ACC112 (cell line): ENCODE results near the gene FBLN2.

Experiments used
- H2AFZ ChIP-seq: fragments of 200-600 bp; sonication (generic); one replicate; pipeline ENCODE4 v1.6.0; 2017; ENCODE audit warnings: antibody characterized with exemption, low read length; ENCODE audit not compliant: unreplicated experiment
- H3K27ac ChIP-seq: fragments of 200-600 bp; sonication (generic); 2 replicates; pipeline ENCODE4 v1.5.1; 2014; ENCODE audit warnings: low read depth, mild to moderate bottlenecking, antibody characterized with exemption, low read length, moderate library complexity
- H3K27me3 ChIP-seq: fragments of 200-600 bp; sonication (generic); 2 replicates; pipeline ENCODE4 v1.6.1; 2014; ENCODE audit warnings: mild to moderate bottlenecking, antibody characterized with exemption, low read length, moderate library complexity, mixed read lengths; ENCODE audit not compliant: insufficient read depth
- H3K36me3 ChIP-seq: fragments of 200-600 bp; sonication (generic); 2 replicates; pipeline ENCODE4 v1.6.1; 2016; ENCODE audit warnings: mild to moderate bottlenecking, antibody characterized with exemption, low read length, moderate library complexity, mixed read lengths; ENCODE audit not compliant: insufficient read depth
- H3K4me1 ChIP-seq: fragments of 200-600 bp; sonication (generic); one replicate; pipeline ENCODE4 v1.6.1; 2016; ENCODE audit warnings: low read length, mixed read lengths; ENCODE audit not compliant: insufficient read depth, unreplicated experiment, control insufficient read depth
- H3K4me3 ChIP-seq: fragments of 200-600 bp; sonication (generic); 2 replicates; pipeline ENCODE4 v1.5.1; 2014; ENCODE audit warnings: mild to moderate bottlenecking, low read depth, low read length
- H3K79me2 ChIP-seq: fragments of 200-600 bp; sonication (generic); one replicate; pipeline ENCODE4 v1.6.0; 2016; ENCODE audit warnings: low read length; ENCODE audit not compliant: control insufficient read depth, unreplicated experiment, insufficient read depth

FBLN2 gene

DNA sequence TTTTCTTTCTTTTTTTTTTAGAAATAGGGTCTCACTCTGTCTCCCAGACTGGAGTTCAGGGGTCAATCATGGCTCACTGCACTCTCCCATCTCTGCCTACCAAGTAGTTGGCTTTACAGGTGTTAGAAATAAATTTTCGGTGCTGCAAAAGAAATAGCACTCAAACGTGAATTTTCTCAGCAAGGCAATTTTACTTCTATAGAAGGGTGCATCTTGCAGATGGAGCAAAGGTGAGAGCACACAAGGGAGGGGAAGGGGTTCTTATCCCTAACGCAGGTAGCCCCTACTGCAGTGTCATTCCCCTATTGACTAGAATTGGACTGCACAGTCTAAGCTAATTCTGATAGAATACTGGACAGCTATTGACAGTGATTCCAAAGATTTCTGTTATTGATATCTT lies 6.8 kb upstream of the FBLN2 start:
- H3K79me2 ChIP-seq = no peaks in the 10 kb centered on the region
- H3K27me3 ChIP-seq = no peaks in the 10 kb centered on the region
- no peaks in the 10 kb centered on the region for H3K36me3 ChIP-seq
- peaks cover 75% of the 10 kb centered on the region for H3K4me1 ChIP-seq
- no peak overlapping the region for H2AFZ ChIP-seq
- H3K27ac ChIP-seq = no peak overlapping the region
- no peak overlapping the region for H3K4me3 ChIP-seq

DNA sequence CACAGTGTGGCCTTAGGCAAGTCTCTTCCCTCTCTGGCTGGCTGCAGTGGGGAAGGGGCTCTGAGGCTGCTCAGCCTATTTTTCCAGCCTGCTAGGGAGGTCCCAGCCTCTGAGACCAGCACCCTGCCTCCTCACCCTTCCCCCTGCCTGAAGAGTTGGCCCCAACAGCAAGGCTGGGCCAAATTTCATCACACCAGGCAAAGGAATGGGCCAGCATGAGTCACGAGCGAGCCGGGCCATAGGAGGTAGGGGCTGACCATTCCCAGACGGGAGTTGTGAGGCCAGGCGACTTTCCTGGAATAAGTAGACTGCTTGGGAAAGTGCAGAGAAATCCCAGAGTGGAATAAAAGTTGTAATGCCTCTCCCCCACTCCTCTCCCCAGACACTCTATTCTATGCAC lies 5.7 kb upstream of the FBLN2 start:
- Histone ChIP-seq H3K79me2 (no peaks in the 10 kb centered on the region), H3K27ac (peak overlapping the region; percentile 69), H3K27me3 (no peaks in the 10 kb centered on the region), H3K4me1 (peaks cover 75% of the 10 kb centered on the region), H2AFZ (no peak overlapping the region), H3K36me3 (no peaks in the 10 kb centered on the region), H3K4me3 (no peak overlapping the region)

- Histone ChIP-seq H3K79me2 (no peaks in the 10 kb centered on the region), H3K36me3 (no peaks in the 10 kb centered on the region), H3K4me3 (no peak overlapping the region), H2AFZ (no peak overlapping the region), H3K27me3 (no peaks in the 10 kb centered on the region), H3K4me1 (peaks cover 69% of the 10 kb centered on the region), H3K27ac (no peak overlapping the region)
Observed at GRCh38 chr3:13544293-13544831, 4.6 kb upstream of the FBLN2 start.

- H2AFZ ChIP-seq = no peak overlapping the region
- no peaks in the 10 kb centered on the region for H3K79me2 ChIP-seq
- peaks cover 61% of the 10 kb centered on the region for H3K4me1 ChIP-seq
- H3K27ac ChIP-seq = no peak overlapping the region
- no peaks in the 10 kb centered on the region for H3K36me3 ChIP-seq
- H3K4me3 ChIP-seq = no peak overlapping the region
- no peaks in the 10 kb centered on the region for H3K27me3 ChIP-seq
Observed at GRCh38 chr3:13544951-13545651, 3.8 kb upstream of the FBLN2 start.

DNA sequence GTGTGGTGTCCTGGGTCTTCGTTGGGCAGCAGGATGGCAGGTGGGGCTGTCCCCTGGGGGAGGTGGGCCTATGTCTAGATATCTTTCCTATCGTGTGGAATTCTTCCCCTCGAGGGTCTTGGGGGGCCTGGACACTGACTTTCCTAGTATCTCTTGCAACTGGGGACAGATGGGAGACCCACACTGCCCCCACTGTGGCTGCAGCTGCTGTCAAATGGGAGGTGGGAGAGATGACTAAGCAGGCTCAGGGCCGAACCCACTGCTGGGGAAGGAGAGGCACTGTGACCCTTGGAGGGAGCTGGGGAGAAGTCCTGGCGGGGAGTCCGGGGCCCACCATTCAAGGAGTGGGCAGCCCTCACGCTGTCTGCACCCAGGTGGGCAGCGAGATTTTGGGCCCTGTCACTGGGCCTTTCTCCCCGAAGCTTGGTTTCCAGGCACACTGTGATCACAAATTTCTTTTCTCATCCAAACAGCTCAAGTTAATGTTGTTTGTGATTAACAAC lies 2.9 kb upstream of the FBLN2 start:
- Histone ChIP-seq H3K36me3 (no peaks in the 10 kb centered on the region), H3K27ac (peak overlapping the region; percentile 8; the same call in 1 of the 2 replicates), H2AFZ (no peak overlapping the region), H3K4me1 (peaks cover 56% of the 10 kb centered on the region), H3K79me2 (no peaks in the 10 kb centered on the region), H3K4me3 (no peak overlapping the region), H3K27me3 (no peaks in the 10 kb centered on the region)

DNA sequence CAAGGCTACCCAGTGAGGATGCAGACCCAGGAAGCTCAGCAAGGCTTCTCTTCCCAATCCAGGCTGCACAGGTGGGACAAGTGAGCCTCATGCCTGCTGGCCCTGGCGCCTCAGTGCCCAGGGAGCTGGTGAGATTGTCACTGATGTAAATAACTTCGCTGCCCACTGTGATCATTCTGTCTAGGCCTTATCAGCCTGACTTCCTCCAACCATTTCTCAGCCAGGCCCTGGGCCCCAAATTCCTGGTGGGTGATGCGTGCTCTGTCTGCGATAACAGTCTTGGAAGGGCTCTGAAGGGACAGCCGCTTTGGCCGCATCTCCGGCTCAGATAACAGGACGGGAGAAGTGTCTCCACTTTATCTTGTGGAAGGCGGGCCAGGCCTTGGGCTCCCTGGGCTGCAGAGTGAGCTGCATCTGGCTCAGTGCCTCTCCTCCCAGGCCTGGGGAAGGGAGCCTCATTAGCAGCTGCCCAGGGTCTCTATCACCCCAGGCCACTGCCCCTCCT lies 2.2 kb upstream of the FBLN2 start:
- Histone ChIP-seq H3K27ac (peak overlapping the region; percentile 8), H3K27me3 (no peaks in the 10 kb centered on the region), H3K36me3 (no peaks in the 10 kb centered on the region), H3K4me3 (peak overlapping the region; percentile 52), H3K79me2 (no peaks in the 10 kb centered on the region), H2AFZ (peak overlapping the region; percentile 41), H3K4me1 (peaks cover 56% of the 10 kb centered on the region)

- H3K27me3 ChIP-seq = no peaks in the 10 kb centered on the region
- peak overlapping the region; percentile 8; the same call in 1 of the 2 replicates for H3K27ac ChIP-seq
- no peaks in the 10 kb centered on the region for H3K79me2 ChIP-seq
- H3K36me3 ChIP-seq = no peaks in the 10 kb centered on the region
- H3K4me1 ChIP-seq = peaks cover 56% of the 10 kb centered on the region
- H2AFZ ChIP-seq = peak overlapping the region; percentile 41
- H3K4me3 ChIP-seq = peak overlapping the region; percentile 52
Observed at GRCh38 chr3:13547591-13548371, 1.1 kb upstream of the FBLN2 start.

DNA sequence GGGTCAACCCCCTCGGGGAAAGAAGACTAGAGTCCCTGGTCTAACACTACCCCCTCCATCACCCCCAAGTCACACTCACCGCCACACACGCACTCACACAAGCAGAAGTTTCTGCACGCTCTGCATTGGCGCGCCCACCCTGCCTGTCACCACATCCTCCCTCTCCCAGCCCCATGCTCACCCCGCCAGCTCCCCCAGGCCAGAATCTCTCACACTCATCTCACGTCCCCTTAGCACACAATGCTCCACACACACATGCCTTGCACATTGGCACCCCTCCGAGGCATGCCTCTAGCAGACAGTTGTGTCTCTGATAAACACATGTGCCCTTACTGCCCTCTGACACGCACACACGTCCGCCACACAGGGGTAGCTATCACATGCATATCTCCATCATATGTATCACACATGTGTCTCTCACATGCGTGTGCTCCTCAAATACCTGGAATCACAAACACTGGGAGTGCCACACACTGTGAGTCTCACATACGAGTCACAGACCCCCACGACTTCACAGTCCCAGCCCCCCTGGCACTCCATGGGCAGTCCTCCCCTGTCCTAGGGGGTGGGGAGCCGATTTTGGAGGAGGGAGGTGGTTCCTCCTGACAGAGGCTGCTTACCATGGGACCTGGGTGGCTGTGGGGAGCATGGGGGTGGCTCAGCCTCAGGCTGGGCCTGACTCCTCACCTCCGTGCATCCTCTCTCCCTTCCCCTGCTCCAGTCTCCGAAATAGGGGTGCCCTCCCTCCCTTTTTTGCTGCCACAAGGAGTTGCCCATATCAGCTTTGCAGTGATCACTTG lies 898 bp downstream of the FBLN2 start:
- peaks cover 36% of the 10 kb centered on the region for H3K4me1 ChIP-seq
- no peaks in the 10 kb centered on the region for H3K27me3 ChIP-seq
- no peak overlapping the region for H2AFZ ChIP-seq
- no peak overlapping the region for H3K27ac ChIP-seq
- no peaks in the 10 kb centered on the region for H3K79me2 ChIP-seq
- H3K36me3 ChIP-seq = no peaks in the 10 kb centered on the region
- peak overlapping the region; percentile 76 for H3K4me3 ChIP-seq

- H3K4me3 ChIP-seq = peak overlapping the region; percentile 76; the same call in 1 of the 2 replicates
- H3K36me3 ChIP-seq = no peaks in the 10 kb centered on the region
- no peaks in the 10 kb centered on the region for H3K27me3 ChIP-seq
- no peak overlapping the region for H3K27ac ChIP-seq
- H2AFZ ChIP-seq = no peak overlapping the region
- no peaks in the 10 kb centered on the region for H3K79me2 ChIP-seq
- peaks cover 30% of the 10 kb centered on the region for H3K4me1 ChIP-seq
Observed at GRCh38 chr3:13550423-13550690, 1.4 kb downstream of the FBLN2 start.

GRCh38 chr3:13550791-13551360 lies 2.0 kb downstream of the FBLN2 start:
- Histone ChIP-seq H3K4me1 (peaks cover 25% of the 10 kb centered on the region), H3K79me2 (no peaks in the 10 kb centered on the region), H2AFZ (no peak overlapping the region), H3K27ac (no peak overlapping the region), H3K27me3 (no peaks in the 10 kb centered on the region), H3K36me3 (no peaks in the 10 kb centered on the region), H3K4me3 (no peak overlapping the region; the same call in 1 of the 2 replicates)
